Measurements from ENCODE around the gene CIB4.

The CIB4 gene

GRCh38 chr2:26650713-26651469 lies 9.7 kb upstream of the CIB4 start:
- H3K4me3 ChIP-seq (ENCODE audit: low read depth, low read length) = no peak overlapping the region
- no peak for DNase-seq (ENCODE audit: low read depth)
- TF ChIP-seq, protein P1, sequence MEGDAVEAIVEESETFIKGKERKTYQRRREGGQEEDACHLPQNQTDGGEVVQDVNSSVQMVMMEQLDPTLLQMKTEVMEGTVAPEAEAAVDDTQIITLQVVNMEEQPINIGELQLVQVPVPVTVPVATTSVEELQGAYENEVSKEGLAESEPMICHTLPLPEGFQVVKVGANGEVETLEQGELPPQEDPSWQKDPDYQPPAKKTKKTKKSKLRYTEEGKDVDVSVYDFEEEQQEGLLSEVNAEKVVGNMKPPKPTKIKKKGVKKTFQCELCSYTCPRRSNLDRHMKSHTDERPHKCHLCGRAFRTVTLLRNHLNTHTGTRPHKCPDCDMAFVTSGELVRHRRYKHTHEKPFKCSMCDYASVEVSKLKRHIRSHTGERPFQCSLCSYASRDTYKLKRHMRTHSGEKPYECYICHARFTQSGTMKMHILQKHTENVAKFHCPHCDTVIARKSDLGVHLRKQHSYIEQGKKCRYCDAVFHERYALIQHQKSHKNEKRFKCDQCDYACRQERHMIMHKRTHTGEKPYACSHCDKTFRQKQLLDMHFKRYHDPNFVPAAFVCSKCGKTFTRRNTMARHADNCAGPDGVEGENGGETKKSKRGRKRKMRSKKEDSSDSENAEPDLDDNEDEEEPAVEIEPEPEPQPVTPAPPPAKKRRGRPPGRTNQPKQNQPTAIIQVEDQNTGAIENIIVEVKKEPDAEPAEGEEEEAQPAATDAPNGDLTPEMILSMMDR (IDR thresholded peaks at IDR 0.05; ENCODE audit: insufficient read depth, low read depth, low read length, missing control alignments) = no peak

- H3K4me3 ChIP-seq (ENCODE audit: low read depth, low read length) = no peak overlapping the region
- TF ChIP-seq, protein P1 (IDR thresholded peaks at IDR 0.05; ENCODE audit: insufficient read depth, low read depth, low read length, missing control alignments) = no peak
- DNase-seq (ENCODE audit: low read depth) = no peak
Measured at GRCh38 chr2:26649992-26650712, 9.0 kb upstream of the CIB4 start.

- TF ChIP-seq, protein P1 (IDR thresholded peaks at IDR 0.05; ENCODE audit: insufficient read depth, low read depth, low read length, missing control alignments) = no peak
- H3K4me3 ChIP-seq (ENCODE audit: low read depth, low read length) = no peak overlapping the region
Measured at GRCh38 chr2:26649322-26649721, 8.2 kb upstream of the CIB4 start.

GRCh38 chr2:26648516-26648915 lies 7.3 kb upstream of the CIB4 start:
- DNase-seq (ENCODE audit: low read depth) = no peak
- no peak overlapping the region for H3K4me3 ChIP-seq (ENCODE audit: low read depth, low read length)
- TF ChIP-seq, protein P1 (IDR thresholded peaks at IDR 0.05; ENCODE audit: insufficient read depth, low read depth, low read length, missing control alignments) = no peak

More at GRCh38 chr2:26649322-26649721, 8.2 kb upstream of the CIB4 start:
- no peak for DNase-seq (ENCODE audit: low read depth)

- DNase-seq (ENCODE audit: low read depth) = no peak
- TF ChIP-seq, protein P1 (IDR thresholded peaks at IDR 0.05; ENCODE audit: insufficient read depth, low read depth, low read length, missing control alignments) = no peak
- no peak overlapping the region for H3K4me3 ChIP-seq (ENCODE audit: low read depth, low read length)
Measured at GRCh38 chr2:26647981-26648380, 6.8 kb upstream of the CIB4 start.

DNA sequence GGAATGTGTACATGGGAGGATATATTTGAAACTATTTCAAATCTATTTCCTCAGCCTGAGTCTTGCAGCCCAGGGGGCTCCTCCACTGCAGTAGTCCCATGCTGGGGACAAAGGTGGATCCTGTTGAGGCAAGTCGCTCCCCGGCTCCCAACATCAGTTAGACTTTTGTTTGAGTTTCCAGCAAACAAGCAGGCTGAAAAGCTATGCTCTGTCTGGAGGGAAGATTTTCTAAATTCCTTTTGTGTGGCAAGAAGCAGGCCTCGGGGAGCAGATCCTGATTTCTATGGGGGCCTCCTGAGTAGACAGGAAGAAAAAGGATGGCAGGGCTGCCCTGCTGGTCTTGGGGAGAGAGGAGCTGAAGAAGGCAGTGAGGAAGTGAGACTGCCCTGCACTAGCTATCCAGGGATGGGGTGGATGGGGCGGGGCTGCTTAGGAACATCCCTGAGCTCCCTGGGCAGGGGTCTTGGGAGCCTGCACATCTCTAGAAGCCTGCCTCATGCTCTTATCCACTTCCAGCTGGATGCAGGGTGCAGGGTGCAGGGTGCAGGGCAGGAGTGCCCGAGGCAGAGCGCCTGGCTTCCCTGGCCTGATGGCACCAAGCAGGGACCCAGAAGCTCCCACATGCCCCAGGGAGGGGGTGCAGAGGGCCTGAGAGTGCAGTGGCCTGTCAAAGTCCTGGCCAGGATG lies 6.0 kb upstream of the CIB4 start:
- H3K4me3 ChIP-seq (ENCODE audit: low read depth, low read length) = no peak overlapping the region
- TF ChIP-seq, protein P1 (IDR thresholded peaks at IDR 0.05; ENCODE audit: insufficient read depth, low read depth, low read length, missing control alignments) = no peak
- no peak for DNase-seq (ENCODE audit: low read depth)
